NCI-H69 (cell line): Measurements from ENCODE around the gene TBC1D25.
"Not testable (repeated sequence)": the region's sequence is repeated elsewhere in the genome, so short reads cannot be mapped to it uniquely, and the experiment has no call there.

Experiments used
- DNase-seq: peaks from one replicate; lab custom pipeline; 2025; lab: John Stamatoyannopoulos, UW

The TBC1D25 gene

DNA sequence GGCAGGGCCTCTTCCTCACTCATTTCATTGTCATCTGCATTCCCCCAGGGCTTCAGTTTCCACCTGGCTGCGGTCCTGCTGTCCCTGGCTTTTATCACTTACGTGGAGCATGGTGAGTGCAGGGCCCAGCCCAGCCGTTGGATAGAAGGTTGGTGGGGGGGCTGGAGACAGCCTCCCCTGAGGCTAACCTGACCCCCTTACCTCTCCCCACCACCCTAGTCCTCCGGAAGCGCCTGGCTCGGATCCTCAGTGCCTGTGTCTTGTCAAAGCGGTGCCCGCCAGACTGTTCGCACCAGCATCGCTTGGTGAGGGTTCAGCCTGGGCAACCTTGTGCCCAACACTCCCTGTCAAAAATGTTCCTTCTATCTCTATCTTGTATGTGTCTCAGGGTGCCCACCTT lies 23.7 kb upstream of the TBC1D25 start:
- DNase-seq = no peak

DNA sequence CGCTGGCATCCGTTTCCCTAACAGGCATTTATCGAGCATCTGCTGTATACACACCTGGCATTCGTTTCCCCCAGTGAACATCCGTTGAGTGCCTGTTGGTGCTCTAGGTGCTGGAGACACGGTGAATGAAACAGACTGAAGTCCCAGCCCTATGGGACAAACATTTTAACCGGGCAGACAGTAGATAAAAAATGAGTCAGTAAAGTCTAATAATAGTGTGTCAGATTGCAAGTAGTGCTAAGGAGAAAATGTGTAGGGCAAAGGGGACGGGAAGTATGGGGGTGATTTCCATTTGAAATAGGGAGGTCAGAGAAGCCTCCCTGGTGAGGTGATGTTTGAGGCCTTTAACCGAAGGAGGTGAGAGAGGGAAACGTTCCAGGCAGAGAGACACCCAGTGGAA lies 23.2 kb upstream of the TBC1D25 start:
- DNase-seq = no peak

DNA sequence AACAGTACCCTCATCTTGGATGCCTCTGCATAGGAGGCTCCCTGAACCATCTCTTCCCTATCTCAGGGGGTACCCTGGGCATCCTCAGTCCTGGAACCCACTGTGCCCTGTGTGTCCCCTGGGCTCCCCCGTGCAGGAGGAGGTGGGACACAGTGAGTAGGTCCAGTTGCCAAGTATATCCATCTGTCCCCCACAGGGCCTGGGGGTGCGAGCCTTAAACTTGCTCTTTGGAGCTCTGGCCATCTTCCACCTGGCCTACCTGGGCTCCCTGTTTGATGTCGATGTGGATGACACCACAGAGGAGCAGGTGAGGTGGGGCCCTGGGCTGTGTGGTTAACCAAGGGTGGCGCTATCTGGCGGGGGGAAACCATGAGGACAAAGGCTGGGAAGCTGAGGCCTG lies 22.5 kb upstream of the TBC1D25 start:
- no peak for DNase-seq

DNA sequence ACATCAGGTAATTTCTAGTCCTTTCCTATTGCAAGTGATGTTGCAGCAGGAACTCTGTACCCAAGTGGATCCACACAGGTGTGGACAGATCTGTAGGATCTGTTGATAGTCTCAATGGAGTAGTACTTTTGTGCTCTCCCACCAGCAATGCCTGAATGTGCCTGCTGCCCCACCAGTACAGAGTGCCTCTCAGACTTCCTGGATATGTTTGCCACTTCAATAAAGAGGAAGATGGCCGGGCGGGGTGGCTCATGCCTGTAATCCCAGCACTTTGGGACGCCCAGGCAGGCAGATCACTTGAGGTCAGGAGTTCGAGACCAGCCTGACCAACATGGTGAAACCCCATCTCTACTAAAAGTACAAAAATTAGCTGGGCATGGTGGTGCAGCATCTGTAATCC lies 20.0 kb upstream of the TBC1D25 start:
- not testable (repeated sequence) for DNase-seq

DNA sequence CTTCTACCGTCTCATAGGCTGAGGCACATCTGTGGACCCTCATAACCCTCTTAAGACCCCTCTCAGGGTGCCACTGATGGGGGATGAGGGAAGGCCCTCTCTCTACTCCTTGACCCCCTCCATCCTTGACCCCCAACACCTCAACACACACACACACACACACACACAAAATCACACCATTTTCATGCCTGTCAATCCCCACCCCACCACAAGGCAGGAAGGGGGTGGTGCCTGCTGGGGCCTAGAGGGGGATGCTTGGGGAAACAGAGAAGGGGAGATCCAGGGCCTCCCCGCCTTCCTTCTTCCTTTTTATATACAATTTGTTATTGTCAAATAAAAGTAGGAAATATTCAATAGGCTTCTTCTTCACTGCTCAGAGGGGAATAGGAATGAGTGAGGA lies 19.1 kb upstream of the TBC1D25 start:
- no peak for DNase-seq

DNA sequence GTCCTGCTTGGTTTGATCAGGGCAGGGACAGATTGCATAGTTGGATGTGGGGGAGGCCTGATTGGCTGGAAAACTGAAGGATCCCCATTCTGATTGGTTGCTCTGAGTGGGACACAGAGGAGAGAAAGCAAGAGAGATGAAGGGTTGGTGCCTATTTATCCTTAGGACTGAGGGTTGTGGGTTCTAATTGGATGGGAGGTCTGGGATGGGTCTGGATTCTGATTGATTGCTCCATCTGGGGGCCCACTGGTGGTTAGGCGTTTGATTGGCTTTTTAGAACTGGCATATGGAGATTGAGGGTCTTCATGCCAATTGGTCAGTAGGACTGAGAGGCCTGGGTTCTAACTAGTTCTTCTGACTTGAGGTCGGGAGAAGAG lies 18.6 kb upstream of the TBC1D25 start:
- peak; percentile 51 for DNase-seq

DNA sequence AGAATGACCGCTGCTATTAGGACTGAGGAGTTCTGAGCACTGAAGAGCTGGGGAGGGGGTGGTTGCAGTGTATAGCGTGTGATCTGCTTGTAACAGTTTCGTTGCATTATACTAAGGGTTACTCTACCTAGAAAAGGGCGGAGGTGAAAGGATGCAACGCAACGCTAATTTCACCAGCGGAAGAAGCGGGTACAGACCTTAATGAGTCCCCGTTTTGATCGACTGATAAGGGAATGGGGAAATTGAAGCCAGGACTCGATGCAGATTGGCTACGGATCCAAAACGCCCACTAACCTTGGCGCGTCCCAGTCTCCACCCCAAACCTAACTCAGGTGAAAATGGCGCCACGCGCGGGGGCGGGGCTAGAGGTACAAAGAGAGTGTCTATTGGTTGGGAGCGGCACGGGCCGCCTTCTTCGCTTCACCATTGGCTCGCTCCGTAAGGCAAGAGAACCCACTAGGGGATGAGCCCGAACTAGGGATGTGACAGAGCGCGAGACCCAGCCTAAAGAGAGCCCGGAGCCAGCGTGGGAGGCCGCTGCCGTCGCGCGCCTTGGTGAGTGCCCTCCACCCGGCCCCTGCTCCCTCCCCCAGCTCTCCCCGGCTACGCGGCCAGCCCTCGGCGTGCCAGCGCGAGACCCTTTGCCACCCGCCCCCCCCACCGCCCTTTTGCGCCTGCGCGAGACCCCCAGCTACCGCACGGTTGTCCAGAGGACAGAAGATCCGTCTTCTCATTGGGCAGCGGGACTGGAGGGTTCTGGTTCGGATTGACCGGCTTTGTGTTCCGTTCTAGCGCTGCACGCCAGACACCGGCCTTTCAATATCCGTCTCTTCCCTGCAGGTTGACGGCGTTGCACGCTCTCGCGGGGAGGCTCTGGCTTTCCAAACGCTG lies 17.9 kb upstream of the TBC1D25 start, which contains the start of gene EBP:
Gene EBP (plus strand): TSS at position 456 of the 891 bp plus-strand sequence. CDS start 1,964 bp downstream, outside the sequence.
- DNase-seq = peak; percentile 97

DNA sequence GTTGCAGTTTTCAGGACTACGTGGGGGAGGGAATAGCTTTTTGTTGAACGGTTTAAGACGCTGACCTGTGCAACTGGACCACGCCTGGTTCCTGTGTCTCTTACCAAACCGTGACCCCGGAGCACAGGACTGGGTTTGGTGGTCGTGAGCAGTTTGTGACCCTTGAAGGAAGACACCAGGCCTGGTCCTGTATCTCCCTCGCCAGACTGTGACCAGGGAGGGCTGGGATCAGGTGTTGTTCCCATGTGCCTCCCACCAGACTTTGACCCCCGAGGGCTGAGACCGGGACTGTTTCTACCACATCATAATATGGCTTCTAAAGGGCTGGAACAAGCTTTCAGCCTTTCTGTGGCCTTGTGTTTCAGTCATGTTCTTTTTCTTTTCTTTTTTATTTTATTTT lies 17.2 kb upstream of the TBC1D25 start:
- DNase-seq = peak; percentile 20

DNA sequence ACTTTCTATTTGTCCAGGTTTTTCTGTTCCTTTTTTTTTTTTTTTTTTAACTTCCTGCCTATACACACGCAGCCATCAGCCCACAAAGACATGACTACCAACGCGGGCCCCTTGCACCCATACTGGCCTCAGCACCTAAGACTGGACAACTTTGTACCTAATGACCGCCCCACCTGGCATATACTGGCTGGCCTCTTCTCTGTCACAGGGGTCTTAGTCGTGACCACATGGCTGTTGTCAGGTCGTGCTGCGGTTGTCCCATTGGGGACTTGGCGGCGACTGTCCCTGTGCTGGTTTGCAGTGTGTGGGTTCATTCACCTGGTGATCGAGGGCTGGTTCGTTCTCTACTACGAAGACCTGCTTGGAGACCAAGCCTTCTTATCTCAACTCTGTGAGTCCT lies 15.8 kb upstream of the TBC1D25 start:
- DNase-seq = no peak

DNA sequence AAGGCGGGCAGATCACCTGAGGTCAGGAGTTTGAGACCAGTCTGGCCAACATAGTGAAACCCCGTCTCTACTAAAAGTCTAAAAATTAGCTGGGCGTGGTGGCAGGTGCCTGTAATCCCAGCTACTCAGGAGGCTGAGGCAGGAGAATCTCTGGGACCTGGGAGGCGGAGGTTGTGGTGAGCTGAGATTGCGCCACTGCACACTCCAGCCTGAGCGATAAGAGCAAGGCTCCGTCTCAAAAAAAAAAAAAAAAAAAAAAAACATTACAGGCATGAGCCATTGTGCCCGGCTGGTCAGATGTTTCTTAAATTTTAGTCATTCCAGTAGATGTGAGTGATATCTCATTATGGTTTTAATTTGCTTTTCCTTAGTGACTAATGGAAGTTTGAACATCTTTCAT lies 13.7 kb upstream of the TBC1D25 start:
- not testable (repeated sequence) for DNase-seq

DNA sequence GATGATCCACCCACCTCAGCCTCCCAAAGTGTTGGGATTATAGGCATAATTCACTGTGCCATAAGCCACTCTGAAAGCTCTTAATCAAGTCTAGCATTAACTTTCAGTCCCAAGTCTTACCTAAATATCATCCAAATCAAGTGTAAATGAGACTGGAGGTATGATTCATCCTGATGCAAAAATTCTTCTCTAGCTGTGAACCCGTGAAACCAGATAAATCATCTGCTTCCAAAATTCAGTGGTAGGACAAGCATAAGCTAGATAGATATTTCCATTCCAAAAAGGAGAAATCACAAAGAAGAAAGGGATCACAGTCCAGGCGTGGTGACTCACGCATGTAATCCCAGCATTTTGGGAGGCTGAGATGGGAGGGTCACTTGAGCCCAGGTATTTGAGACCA lies 8.8 kb upstream of the TBC1D25 start:
- DNase-seq = no peak

DNA sequence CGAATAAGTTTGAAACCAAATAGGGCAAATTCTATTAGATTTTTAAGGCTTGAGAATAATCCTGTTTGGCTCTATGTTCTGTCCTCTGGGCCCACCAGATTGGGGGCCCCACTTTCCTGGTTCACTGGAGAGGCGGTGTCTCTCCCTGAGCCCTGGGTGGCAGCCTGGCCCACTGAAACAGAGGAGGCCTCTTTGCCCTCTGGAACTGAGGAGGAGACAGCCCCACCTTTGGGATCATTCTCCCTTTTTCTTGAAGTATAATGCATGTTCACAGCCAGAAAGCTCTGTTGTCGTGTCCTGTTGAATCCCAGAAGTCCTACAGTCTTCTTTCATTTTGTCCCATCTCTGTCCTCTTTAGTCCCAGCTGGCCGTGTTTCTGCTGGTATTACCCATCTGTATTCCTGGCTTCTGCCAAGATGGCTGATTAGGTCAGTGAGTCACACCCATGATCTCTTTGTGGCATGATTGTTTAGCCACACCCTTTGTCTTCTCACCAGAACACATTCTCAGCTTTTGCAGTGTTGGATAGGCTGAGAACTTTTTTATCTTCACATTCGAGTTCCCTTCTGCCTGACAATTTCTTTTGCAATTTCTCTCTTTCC lies 8.1 kb upstream of the TBC1D25 start:
- no peak for DNase-seq

DNA sequence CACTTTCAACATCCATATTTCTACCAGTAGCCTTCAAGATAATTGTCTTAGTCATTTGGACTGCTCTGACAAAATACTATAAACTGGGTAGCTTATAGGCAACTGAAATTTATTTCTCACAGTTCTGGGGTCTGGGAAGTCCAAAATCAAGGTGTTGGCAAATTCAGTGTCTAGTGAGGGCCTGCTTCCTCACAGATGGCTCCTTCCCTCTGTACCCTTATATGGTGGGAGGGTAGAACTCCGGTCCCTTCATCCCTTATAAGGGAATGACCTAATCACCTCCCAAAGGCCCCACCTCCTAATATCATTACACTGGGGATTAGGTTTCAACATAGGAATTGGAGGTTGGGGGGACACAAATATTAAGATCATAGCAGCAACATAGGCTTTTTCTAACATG lies 7.4 kb upstream of the TBC1D25 start:
- DNase-seq = no peak

DNA sequence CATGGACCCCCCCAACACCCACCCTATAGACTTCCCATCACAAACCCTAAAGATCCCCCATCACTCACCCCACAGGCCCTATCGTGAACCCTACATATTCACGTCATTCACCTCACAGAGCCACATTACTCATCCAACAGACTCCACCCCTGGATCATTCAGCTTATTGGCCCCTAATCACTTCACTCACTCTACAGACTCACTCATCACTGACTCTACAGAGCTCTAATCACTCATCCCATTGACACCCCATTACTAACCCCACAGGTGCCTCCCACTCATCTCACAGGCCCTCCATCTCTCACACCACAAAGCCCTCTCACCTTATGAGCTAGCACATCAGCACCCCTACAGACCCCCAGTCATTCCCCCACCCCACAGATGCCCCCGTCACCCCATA lies 6.3 kb upstream of the TBC1D25 start:
- DNase-seq = no peak

DNA sequence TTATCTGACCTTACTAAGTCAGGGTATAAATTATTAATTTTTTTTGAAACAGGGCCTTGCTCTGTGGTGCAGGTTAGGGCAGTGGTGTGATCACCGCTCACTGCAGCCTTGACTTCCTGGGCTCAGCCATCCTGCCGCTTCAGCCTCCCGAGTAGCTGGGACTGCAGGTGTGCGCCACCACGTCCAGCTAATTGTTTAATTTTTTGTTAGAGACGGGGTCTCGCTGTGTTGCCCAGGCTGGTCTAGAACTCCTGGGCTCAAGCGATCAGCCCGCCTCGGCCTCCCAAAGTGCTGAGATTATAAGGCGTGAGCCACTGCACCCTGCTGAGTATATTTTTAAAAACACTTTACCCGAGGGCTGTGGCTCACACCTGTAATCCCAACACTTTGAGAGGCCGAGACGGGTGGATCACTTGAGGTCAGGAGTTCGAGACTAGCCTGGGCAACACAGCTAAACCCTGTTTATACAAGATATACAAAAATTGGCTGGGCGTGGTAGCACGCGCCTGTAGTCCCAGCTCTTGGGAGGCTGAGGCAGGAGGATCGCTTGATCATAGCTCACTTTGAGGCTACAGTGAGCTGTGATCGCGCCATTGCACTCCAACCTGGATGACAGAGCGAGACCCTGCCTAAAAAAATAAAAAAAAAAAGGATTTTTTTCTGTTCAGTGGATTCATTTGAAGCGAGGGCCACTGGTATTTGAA lies 721 bp upstream of the TBC1D25 start:
- DNase-seq = no peak

DNA sequence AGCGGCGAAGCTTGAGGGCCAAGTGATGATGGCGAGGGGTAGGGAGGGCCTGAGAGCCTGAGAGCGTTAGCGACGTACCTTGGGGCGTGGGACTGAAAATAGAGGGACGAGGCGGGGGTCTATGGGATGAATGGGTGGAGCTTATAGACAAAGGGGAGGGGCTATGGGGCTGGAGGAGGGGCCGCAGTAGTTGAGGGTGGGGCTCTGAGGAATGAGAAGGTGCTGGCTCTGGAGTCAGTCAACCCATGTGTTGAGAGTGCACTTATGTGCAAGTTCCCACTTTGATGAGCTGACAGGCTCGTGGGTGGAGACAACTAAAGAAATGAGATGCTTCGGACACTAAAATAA lies 488 bp downstream of the TBC1D25 start:
- DNase-seq = no peak

DNA sequence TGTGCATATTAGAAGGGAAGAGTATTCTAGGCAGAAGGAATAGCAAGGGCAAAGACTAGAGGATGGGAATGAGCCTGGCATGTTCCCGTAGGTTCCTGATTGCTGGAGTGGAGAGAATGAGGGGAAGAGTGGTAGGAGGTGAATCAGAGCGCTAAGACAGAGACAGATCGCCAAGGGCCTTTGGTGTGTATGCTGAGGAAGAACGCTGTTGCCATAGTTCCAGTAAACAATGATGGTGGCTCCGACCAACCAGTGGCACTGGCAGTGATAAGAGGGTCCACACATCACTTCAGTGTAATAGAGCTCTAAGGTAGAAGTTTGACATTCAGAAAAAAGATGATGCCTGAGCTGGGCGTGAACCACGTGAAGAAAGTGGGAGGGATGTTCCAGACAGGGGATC lies 966 bp downstream of the TBC1D25 start:
- DNase-seq = no peak

DNA sequence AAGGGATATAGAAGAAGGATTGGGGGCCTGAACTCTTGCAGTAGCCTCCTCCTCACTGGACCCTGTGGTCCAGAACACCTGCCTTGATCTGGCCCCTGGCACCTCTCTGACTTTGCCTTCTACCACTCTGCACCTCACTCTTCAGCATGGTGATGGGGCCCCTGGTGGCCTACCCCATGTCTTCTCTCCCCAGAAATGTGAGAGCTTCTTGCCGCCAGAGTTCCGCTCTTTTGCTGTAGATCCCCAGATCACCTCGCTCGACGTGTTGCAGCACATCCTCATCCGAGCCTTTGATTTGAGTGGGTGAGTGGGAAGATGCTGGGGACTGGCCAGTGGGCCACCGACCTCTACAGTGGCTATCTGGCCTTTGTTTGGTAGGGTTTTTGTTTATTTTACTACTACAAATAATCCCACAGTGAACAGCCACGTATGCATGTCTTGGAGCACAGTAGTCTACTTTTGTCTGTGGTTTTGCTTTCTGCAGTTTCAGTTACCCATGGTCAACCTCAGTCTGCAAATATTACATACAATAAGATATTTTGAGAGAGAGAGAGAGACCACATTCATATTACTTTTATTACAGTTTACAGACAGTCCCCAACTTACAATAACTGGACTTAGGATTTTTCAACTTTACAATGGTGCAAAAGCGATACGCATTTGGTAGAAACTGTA lies 1.8 kb downstream of the TBC1D25 start:
- DNase-seq = no peak

DNA sequence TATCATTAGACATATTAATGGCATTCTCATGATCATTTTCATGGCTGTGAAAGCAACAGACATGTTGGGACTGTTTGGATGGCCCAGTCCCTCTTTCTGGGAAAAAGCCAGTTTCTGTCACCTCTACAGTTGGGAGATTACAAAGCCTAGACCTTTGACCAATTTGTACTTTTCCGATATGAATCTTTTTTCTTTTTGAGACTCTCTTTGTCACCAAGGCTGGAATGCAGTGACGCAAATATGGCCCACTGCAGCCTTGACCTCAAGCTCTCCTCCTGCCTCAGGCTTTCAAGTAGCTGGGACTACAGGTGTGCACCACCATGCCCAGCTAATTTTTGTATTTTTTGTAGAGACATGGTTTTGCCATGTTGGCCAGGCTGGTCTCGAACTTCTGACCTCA lies 9.4 kb downstream of the TBC1D25 start:
- DNase-seq = no peak

DNA sequence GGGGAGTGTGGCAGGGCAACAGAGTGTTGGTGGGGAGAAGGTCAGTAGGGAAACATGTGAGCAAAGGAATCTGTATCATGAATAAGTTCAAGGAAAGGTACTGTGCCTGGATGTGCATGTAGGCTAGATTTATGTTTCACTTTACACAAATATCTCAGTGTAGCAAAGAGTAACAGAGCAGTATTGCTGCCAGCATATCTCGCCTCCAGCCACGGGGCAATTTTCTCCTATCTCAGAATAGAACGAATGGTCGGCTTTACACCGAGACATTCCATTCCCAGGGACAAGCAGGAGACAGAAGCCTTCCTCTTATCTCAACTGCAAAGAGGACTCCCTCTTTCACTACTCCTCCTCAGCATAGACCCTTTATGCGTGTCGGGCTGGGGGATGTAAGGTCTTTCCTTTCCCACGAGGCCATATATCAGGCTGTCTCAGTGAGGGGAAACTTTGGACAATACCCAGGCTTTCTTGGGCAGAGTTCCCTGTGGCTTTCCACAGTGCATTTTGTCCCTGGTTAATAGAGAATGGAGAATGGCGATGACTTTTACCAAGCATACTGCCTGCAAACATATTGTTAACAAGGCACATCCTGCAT lies 16.3 kb downstream of the TBC1D25 start:
- not testable (repeated sequence) for DNase-seq

DNA sequence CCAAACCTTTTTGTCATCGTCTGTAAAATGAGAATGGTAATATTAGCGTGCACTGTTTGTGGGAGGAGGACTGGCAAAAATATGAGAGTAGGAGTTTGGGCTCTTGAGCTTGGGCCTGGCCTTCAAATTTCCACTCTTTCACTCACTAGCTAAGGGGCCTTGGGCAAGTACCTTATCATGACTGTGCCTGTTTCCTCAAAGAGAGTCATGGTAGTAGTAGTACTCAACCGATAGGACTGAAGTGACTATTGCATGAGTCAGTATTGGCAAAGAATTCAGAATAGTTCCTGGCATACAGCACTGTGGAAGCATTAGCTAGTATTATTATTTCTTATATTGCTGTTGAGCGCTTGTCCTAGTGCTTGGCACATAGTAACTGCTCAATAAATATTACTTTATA lies 18.8 kb downstream of the TBC1D25 start:
- DNase-seq = no peak

DNA sequence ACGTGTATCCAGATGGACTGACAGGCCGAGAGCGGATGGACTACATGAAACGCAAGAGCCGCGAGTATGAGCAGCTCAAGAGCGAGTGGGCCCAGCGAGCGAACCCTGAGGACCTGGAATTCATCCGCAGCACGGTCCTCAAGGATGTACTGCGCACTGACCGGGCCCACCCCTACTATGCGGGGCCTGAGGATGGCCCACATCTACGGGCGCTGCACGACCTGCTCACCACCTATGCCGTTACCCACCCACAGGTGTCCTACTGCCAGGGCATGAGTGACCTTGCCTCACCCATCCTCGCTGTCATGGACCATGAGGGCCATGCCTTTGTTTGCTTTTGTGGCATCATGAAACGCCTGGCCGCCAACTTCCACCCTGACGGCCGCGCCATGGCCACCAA lies 20.1 kb downstream of the TBC1D25 start:
- DNase-seq = no peak
